ENCODE data around the gene RAB15.
A peak's percentile ranks its signal among the peaks of the same experiment; 100 is the strongest.
"Not testable (repeated sequence)": the region's sequence is repeated elsewhere in the genome, so short reads cannot be mapped to it uniquely, and the experiment has no call there.

Gene RAB15

DNA sequence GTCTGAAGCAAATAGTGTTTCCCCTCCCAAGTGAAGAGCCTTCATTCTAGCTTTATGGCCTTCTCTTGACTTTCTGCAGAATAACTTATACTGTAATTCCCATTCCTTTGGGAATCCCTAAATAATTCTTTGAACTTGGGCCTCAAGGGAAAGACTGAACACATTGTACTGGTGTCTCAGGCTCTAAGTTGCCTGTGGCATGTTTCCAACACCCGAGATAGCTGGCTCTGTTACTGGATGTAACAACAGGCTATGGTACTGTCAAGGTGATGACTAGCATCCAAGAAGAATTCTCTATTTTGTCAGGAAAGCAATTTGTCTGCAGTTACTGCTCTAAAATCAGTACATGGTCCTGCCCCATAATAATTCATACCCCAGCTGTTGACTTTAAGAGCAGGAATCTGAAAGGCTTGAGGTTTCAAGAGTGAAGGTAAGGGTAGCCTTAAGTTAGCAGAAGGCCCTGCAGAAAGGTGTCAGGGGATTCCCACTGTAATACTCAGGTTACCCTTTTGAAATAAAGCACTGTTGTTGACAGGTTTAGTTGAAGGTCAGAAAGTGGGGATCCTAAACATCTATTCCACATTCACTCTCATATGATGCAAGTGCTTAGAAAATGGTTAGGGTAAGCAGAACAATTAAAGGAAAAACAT is 34.8 kb downstream of the RAB15 start:
- DNase-seq = no peak

- DNase-seq = no peak
Measured at GRCh38 chr14:64935508-64935907, 36.6 kb downstream of the RAB15 start.

- no peak for DNase-seq
Measured at GRCh38 chr14:64934338-64934929, 37.7 kb downstream of the RAB15 start.

GRCh38 chr14:64932231-64932630 is 39.9 kb downstream of the RAB15 start:
- no peak for DNase-seq

DNA sequence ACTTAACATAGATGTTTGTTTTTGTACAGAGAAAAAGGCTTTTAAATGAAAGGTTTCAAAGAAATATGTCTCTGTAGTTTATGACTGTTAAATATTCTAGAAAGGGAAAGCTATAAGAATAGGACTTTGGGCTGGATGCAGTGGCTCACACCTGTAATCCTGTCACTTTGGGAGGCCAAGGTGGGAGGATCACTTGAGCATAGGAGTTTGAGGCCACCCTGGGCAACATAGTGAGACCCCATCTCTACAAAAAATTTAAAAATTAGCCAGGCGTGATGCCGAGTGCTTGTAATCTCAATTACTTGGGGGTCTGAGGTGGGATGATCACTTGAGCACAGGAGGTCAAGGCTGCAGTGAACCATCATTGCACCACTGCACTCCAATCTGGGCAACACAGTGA is 41.0 kb downstream of the RAB15 start:
- no peak for DNase-seq

DNA sequence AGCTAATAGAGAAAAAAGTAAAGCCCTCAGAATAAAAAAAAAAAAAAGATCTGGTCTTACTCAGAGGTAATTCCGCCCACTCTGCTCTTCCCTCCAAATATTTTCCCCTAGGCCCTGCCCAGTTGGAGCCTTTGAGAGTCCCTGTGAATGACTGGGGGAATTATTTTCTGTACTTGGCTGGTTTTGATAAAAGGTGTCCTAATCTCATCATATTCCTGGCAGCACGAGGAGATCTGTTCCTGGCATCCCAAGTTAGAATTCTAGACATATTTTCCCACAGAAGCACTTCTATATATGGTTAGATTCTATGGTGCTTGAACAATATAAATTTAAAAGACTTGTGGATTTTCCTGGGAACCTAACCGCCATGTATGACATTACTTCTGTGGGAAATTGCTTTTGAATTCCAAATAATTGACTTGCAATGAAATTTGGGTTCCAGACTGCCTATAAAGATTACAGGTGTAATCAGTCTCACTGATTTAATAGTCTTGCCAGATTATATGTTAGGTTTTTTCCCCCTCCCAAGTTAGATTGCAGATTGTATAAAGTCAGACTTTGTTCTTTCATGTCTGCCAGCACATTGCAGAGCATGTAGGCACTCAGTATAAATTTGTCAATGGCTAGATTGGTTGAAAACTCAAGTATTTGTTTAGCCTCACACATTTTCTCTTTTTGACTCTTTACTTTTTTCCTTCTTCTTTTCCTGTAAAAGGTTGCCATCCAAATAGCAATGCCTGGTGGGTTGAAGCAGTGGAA is 41.9 kb downstream of the RAB15 start:
- no peak for DNase-seq

DNA sequence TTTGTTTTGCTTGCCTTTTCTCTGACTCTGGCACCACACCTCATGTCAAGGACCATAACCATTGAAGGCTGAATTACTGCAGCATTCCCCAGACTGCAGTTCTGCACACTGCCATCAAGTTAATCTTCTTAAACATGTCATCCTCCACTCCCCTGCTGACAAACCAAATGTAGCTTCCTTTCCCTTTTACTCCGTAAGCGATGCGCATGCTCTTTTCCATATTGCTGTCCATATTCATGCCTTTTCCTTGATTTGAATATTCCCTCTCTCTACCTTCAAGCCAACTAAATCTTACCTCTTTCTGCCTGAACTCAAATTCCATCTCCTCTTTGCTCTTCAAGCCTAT is 43.1 kb downstream of the RAB15 start:
- DNase-seq = no peak

DNA sequence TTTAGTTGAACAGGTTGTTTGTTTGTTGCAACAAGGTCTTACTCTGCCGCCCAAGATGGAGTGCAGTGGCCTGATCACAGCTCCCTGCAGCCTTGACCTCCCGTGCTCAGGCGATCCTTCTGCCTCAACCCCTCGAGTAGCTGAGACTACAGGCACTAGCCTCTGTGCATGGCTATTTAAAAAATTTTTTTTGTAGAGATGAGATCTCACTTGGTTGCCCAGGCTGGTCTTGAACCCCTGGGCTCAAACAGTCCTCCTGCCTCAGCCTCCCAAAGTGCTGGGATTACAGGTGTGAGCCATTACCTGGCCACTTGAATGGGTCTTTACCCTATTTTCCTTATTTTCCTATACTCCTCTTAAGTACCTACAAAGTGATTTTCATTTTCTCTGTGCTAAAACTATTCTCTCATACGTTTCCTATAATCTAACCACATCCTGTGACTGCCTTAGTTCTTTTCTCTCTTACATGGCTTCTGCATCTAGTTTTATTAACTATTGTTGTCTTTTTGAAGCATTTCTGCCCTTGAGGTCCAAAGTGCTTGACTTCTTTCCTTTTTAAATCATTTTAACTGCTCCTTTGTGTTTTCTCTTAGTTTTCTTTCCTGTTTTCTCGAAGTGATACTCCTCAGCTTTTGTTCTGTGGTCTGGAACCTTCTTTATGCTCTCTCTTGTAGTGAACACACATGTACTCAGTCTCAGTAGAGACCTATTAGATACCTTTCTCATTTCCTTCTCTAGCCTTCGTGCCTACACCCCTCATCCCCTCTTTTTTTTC is 43.7 kb downstream of the RAB15 start:
- DNase-seq = no peak

- no peak for DNase-seq
Measured at GRCh38 chr14:64927031-64927430, 45.1 kb downstream of the RAB15 start.

DNA sequence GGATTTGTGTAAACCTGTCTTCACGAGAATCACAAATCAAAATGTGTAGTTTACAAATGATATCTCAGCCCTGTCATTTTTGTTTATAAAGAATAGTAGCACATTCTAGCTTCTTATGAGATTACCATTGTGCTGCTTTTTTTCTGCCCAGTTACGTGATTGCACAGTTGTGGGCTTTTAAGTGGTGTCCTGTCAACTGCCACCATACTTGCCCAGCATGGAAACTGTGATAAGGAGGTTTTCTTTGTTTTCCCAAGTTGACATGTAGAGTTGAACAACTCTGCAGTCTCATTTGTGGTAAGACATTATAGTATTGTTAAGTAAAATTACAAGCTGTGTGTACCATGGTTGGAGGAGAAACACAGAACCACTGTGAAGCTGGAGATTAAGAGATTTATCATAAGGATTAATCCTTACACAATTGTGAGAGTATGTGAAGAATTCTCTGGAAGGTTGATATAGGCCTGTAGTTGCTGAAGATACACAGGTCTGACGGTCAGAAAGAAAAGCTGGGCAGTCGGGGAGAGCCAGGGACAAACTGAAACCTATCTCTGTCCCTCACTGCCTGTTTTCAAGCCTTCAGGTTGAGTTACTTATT is 45.6 kb downstream of the RAB15 start:
- DNase-seq = no peak

DNA sequence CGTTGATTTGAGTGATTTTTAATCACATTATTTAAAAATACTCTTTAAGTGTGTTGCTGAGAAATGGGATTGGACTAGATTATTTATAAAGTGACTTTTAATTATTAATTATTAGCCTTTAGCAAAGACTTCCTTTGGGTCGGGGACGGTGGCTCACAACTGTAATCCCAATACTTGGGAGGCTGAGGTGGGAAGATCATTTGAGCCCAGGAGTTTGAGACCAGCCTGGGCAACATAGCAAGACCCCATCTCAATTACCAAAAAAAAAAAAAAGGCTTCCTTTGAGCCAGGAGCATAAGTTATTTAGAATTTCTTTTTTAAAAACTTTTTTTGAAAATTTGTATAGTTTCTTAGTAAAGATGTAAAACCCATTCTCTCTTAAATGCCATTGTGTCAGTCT is 49.1 kb downstream of the RAB15 start:
- DNase-seq = no peak

DNA sequence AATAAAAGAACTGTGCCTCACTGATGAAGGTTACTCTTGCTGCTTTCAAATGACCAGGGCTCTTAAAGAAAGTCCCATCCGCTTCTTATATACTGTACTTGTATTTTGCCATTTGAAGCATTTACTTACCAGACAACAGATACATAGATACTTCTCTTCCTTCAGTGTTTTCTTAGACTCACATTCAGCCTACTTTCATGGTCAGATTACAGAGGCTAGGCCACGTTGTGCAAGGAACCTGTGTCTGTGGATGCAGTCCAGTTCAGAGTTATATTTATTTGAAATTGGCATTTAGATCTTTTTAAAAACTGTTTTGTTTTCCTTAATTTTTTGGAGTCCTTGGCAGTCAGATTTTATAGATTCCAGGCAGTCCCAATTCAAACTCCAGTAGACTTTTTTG is 51.7 kb downstream of the RAB15 start:
- DNase-seq = no peak

DNA sequence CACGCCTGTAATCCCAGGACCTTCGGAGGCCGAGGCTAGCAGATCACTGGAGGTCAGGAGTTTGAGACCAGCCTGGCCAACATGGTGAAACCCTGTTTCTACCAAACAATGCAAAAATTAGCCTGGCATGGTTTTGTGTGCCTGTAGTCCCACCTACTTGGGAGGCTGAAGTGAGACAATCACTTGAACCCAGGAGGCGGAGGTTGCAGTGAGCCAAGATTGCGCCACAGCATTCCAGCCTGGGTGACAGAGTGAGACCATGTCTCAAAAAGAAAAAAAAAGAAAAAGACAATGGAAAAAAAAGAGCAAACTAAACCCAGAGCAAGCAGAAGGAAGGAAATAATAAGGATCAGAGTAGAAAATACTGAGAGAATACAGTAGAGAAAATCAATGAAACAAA is 52.5 kb downstream of the RAB15 start:
- DNase-seq = no peak

DNA sequence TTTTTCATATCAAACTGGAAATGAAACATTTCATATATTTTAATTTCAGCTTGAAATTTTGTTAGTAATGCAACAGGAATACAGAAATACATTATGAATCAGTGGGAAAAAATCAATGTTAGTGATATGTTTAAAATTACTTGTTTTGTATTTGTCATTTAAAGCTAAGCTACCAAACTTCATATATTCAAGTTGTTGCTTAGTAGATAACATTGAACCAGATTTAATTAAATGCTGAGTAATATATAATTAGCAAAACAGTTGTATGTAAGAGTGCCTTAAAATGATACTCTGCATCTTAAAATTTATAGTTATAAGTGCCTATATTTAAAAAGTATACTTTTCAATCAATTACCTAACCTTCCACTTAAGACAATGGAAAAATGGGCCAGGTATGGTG is 52.9 kb downstream of the RAB15 start:
- DNase-seq = no peak

GRCh38 chr14:64918216-64918615 is 53.9 kb downstream of the RAB15 start:
- DNase-seq = no peak

DNA sequence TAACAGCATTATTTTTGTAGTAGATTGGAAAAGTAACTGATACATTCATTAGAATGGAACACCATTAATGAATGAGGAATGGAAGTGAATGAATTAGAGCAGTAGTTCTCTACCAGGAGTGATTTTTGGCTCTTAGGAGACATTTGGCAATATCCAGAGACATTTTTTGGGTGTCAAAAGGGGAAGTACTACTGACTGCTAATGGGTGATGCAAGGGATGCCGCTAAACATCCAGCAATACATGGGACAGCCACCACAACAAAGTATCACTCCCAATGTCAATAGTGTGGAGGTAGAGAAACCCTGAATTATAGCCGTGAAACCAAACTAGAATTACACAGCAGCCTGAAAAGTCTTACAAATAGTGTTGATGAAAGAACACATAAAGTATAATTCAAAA is 56.3 kb downstream of the RAB15 start:
- DNase-seq = no peak

GRCh38 chr14:64915029-64915424 is 57.1 kb downstream of the RAB15 start:
- DNase-seq = no peak

DNA sequence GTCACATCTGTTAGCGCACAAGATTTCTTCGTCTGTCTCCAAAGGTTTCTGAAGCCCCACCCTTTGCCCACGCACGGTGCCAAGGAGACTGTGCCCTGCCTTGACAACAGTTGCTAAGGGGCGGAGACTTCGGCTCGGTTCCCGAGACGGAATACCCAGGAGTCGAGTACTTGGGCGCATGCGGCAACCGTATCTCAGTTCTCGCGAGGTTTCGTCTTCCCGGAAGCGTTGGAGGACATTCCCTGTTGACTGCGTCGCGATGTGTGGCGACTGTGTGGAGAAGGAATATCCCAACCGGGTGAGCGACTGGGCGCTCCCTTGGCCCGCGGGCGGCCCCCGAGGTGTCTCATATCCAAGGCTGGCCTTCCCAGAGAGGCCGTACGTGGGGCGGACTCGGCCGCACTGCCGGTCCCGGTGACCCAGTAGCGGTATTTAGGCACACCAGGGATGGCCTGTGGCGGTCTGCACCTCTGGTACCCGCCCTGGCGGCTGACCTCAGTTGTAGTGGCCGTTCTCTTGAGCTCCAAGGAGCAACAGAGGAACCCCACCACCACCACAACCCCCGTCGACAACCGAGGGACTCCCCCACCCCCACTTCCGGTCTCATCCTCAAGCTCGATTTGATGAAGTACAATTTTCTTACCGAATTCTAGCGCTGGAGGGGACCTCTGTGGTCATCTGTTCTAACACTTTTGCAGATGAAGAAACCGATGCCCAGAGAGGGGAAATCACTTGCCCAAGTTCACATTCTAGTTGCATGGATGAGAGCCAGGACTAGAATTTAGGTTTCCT is 57.7 kb downstream of the RAB15 start, which contains the start of gene CHURC1:
Gene CHURC1 (plus strand): TSS at position 219 of the 792 bp plus-strand sequence. CDS start 41 bp downstream, at position 260.
- DNase-seq = peak; percentile 94

- DNase-seq = not testable (repeated sequence)
Measured at GRCh38 chr14:64913477-64913876, 58.7 kb downstream of the RAB15 start.

DNA sequence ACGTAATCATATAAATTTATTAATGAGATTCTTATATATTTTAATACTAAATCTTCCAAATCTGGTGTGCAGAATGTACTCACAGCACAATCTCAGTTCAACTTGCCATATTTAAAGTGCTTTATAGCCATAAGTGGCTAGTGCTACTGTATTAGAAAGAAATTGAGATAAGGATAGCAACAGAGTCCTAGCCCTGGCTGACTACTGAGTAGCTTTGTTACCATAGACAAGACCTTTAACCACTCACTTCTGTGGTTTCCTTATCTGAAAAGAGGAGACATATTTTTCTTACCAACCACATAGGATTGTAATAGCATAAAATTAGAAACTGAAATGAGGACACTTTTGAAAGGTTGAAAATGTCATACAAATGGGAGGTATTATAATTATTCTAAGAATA is 59.9 kb downstream of the RAB15 start:
- DNase-seq = no peak

GRCh38 chr14:64910847-64911495 is 61.2 kb downstream of the RAB15 start:
- no peak for DNase-seq

DNA sequence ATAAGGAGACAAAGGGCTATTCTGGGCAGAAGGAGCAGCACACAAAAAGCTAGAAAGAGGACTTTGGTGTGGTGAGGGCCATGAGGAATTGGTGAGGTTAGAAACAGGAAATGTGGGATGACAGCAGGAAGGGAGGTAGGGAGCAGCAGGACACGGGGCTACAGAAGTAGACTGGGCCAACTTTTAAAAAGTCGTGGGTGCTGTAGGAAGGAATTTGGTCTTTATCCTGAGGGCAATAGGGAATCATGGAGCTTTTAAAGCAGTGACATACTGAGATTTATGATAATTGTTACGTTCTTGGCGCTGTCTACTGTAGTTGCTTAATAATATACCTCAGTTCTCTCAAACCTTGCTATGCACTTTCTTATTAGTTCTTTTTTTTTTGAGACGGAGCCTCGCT is 66.1 kb downstream of the RAB15 start:
- DNase-seq = no peak
